IMR-90 (cell line): ENCODE data around the gene GNG2. TPM values are rescaled to one million over a fixed set of nuclear protein-coding genes. Genes with fewer than 3 reads are reported as not detected.

ENCODE experiments used
- ATAC-seq: fragments of 200-7000 bp; cut with Tn5 transposase; 2 replicates; pipeline ENCODE4 v1.9.1; 2020; ENCODE audit warnings: low read depth, mild to moderate bottlenecking, moderate library complexity
- BruUV-seq: library from RNA; stranded (reverse); fragments of 400-500 nt; replicated peaks from 2 replicates; lab custom pipeline; 2021; lab: Mats Ljungman, UMichigan
- CTCF ChIA-PET: fragments of 300-600 bp; formaldehyde crosslinking; extraction: SDS; loops from one replicate; lab custom pipeline; 2021; ENCODE audit warnings: antibody characterized with exemption; lab: Yijun Ruan, JAX
- POLR2A ChIA-PET: fragments of 300-600 bp; sonication (Branson Sonifier 250); formaldehyde crosslinking; loops from one replicate; lab custom pipeline; 2022; ENCODE audit warnings: antibody characterized with exemption; ENCODE audit not compliant: unreplicated experiment; lab: Charles Lee
- DNase-seq: peaks from one replicate; pipeline ENCODE4 v3.0.0; 2013
- H2AFZ ChIP-seq: replicated peaks from 2 replicates; pipeline ENCODE3; 2013; ENCODE audit warnings: low read length, mild to moderate bottlenecking; ENCODE audit not compliant: poor library complexity
- H2AK5ac ChIP-seq: 2 replicates; pipeline ENCODE4 v1.6.1; 2013; ENCODE audit warnings: low read depth, low read length, inconsistent platforms
- H2AK9ac ChIP-seq: replicated peaks from 2 replicates; pipeline ENCODE3; 2013; ENCODE audit warnings: mild to moderate bottlenecking, low read depth, low read length, moderate library complexity; ENCODE audit not compliant: poor library complexity
- H2BK120ac ChIP-seq: 2 replicates; pipeline ENCODE4 v1.6.1; 2013; ENCODE audit warnings: low read depth, low read length, inconsistent platforms
- H2BK15ac ChIP-seq: 3 replicates; pipeline ENCODE4 v1.6.1; 2013; ENCODE audit warnings: low read depth, low read length, inconsistent platforms
- H2BK20ac ChIP-seq: 2 replicates; pipeline ENCODE4 v1.6.1; 2013; ENCODE audit warnings: low read depth, mild to moderate bottlenecking, inconsistent platforms, low read length, moderate library complexity
- H2BK5ac ChIP-seq: 2 replicates; pipeline ENCODE4 v1.6.1; 2013; ENCODE audit warnings: mild to moderate bottlenecking, low read depth, low read length, inconsistent platforms; ENCODE audit not compliant: poor library complexity, severe bottlenecking
- H3K14ac ChIP-seq: replicated peaks from 2 replicates; pipeline ENCODE4 v1.6.1; 2013; ENCODE audit warnings: low read depth, low read length, inconsistent platforms
- H3K18ac ChIP-seq: 2 replicates; pipeline ENCODE4 v1.6.1; 2013; ENCODE audit warnings: low read depth, low read length, control low read depth
- H3K23ac ChIP-seq: 2 replicates; pipeline ENCODE4 v1.6.1; 2013; ENCODE audit warnings: low read depth, low read length, inconsistent platforms
- H3K27ac ChIP-seq: 2 replicates; pipeline ENCODE4 v1.5.1; 2013; ENCODE audit warnings: mild to moderate bottlenecking, control low read depth, low read length; ENCODE audit not compliant: insufficient read depth
- H3K27me3 ChIP-seq: 2 replicates; pipeline ENCODE4 v1.6.1; 2013; ENCODE audit warnings: low read length; ENCODE audit not compliant: control insufficient read depth, insufficient read depth
- H3K36me3 ChIP-seq: 2 replicates; pipeline ENCODE4 v1.6.1; 2013; ENCODE audit warnings: low read length, mixed read lengths; ENCODE audit not compliant: control insufficient read depth, insufficient read depth
- H3K4ac ChIP-seq: 2 replicates; pipeline ENCODE4 v1.6.1; 2013; ENCODE audit warnings: low read depth, low read length, inconsistent platforms
- H3K4me1 ChIP-seq: 2 replicates; pipeline ENCODE4 v1.6.1; 2013; ENCODE audit warnings: low read length, mixed read lengths; ENCODE audit not compliant: control insufficient read depth, insufficient read depth
- H3K4me2 ChIP-seq: 2 replicates; pipeline ENCODE4 v1.6.1; 2013; ENCODE audit warnings: low read depth, mild to moderate bottlenecking, control low read depth, low read length, moderate library complexity
- H3K4me3 ChIP-seq: 2 replicates; pipeline ENCODE4 v1.5.1; 2013; ENCODE audit warnings: low read depth, mild to moderate bottlenecking, control low read depth, low read length, moderate library complexity; ENCODE audit not compliant: insufficient read depth
- H3K56ac ChIP-seq: 2 replicates; pipeline ENCODE4 v1.6.1; 2013; ENCODE audit warnings: low read length, inconsistent platforms; ENCODE audit not compliant: insufficient read depth; ENCODE audit errors: extremely low read depth
- H3K79me1 ChIP-seq, 2 experiments: 2 replicates each; pipeline ENCODE4 v1.6.1; 2013; ENCODE audit warnings: low read length in 2 of 2, inconsistent platforms in 1 of 2, low read depth in 1 of 2
- H3K9ac ChIP-seq: 2 replicates; pipeline ENCODE4 v1.6.1; 2013; ENCODE audit warnings: low read depth, low read length, control low read depth
- H3K9me1 ChIP-seq: 2 replicates; pipeline ENCODE4 v1.6.1; 2013; ENCODE audit warnings: low read length, inconsistent platforms; ENCODE audit not compliant: insufficient read depth
- H3K9me3 ChIP-seq: 2 replicates; pipeline ENCODE4 v1.6.1; 2013; ENCODE audit warnings: low read length; ENCODE audit not compliant: control insufficient read depth, insufficient read depth
- H4K20me1 ChIP-seq: 2 replicates; pipeline ENCODE4 v1.6.1; 2013; ENCODE audit warnings: low read length, inconsistent platforms; ENCODE audit not compliant: insufficient read depth
- H4K5ac ChIP-seq: 2 replicates; pipeline ENCODE4 v1.6.1; 2013; ENCODE audit warnings: mild to moderate bottlenecking, low read depth, low read length, control low read depth
- H4K8ac ChIP-seq, 2 experiments: 2 replicates each; pipeline ENCODE4 v1.6.1; 2013; ENCODE audit warnings: low read depth in 2 of 2, low read length in 2 of 2, control low read depth in 1 of 2, inconsistent platforms in 1 of 2
- H4K91ac ChIP-seq: 2 replicates; pipeline ENCODE4 v1.6.1; 2013; ENCODE audit warnings: low read depth, low read length, inconsistent platforms; ENCODE audit not compliant: insufficient read depth
- BHLHE40 ChIP-seq: fragments of 150-350 bp; IDR thresholded peaks from 2 replicates; pipeline ENCODE4 v1.6.1; 2016; ENCODE audit warnings: mild to moderate bottlenecking, low read depth, low read length
- FOS ChIP-seq: fragments of 150-350 bp; IDR thresholded peaks from 2 replicates; pipeline ENCODE4 v1.6.1; 2016; ENCODE audit warnings: low read depth, low read length
- MXI1 ChIP-seq: IDR thresholded peaks from 2 replicates; pipeline ENCODE4 v1.6.1; 2012; ENCODE audit warnings: low read depth, mild to moderate bottlenecking, low read length, moderate library complexity, borderline replicate concordance
- NFE2L2 ChIP-seq: fragments of 150-350 bp; IDR thresholded peaks from 2 replicates; pipeline ENCODE4 v1.6.1; 2016; ENCODE audit warnings: low read depth, mild to moderate bottlenecking, low read length
- SMC3 ChIP-seq: fragments of 150-350 bp; IDR thresholded peaks from 2 replicates; pipeline ENCODE4 v1.6.1; 2016; ENCODE audit warnings: low read depth, mild to moderate bottlenecking, antibody characterized with exemption, low read length, moderate library complexity
- WGBS, 2 experiments: methylation state at CpG; one replicate each; pipeline versions ENCODE4 v1.1.5 to v1.1.7; 2013; ENCODE audit warnings: missing lambda C conversion rate in 2 of 2; ENCODE audit not compliant: insufficient read length in 1 of 2; ENCODE audit errors: extremely low coverage in 2 of 2; 5-methylcytosine and 5-hydroxymethylcytosine counted together
- dilution Hi-C: fragments of 300-500 bp; cut with HindIII; formaldehyde crosslinking; loops from one replicate; pipeline ENCODE4 v1.14.3; 2018; ENCODE audit warnings: low sequenced_read_pairs; ENCODE audit not compliant: unreplicated experiment
- in situ Hi-C: fragments of 300-500 bp; cut with MboI; formaldehyde crosslinking; loops from 3 replicates; pipeline ENCODE4 v1.14.3; 2019; ENCODE audit warnings: low sequenced_read_pairs, inconsistent platforms, mixed read lengths
- intact Hi-C: fragments of 100-400 bp; cut with micrococcal nuclease; formaldehyde crosslinking; loops from 2 replicates; pipeline ENCODE4 v1.10.0; 2022
- polyA plus RNA-seq, 3 experiments: library from polyadenylated mRNA; depleted of rRNA; stranded (reverse); fragments of >200 nt; gene quantifications; 2 replicates each; pipeline ENCODE4 v1.2.3, GENCODE V29; 2012; ENCODE audit warnings: low replicate concordance in 1 of 3
- total RNA-seq: library from RNA; depleted of rRNA; stranded (reverse); fragments of >200 nt; gene quantifications from 2 replicates; pipeline ENCODE4 v1.2.3, GENCODE V29; 2012
- TF ChIP-seq, protein P1 (sequence below): conservative IDR thresholded peaks from 2 replicates; pipeline ENCODE4 v1.5.1; 2012; ENCODE audit warnings: mild to moderate bottlenecking, low read depth, low read length, improper control_type of control experiment

GNG2 gene
- total and polyA plus RNA-seq, 2 of the 4 experiments (the other 2 are of a cell fraction), result 13.1 to 14.6 TPM

- TF ChIP-seq SMC3, result no peak
- TF ChIP-seq NFE2L2, result no peak
- no peak for TF ChIP-seq FOS
- TF ChIP-seq MXI1, result no peak
- TF ChIP-seq, protein P1, sequence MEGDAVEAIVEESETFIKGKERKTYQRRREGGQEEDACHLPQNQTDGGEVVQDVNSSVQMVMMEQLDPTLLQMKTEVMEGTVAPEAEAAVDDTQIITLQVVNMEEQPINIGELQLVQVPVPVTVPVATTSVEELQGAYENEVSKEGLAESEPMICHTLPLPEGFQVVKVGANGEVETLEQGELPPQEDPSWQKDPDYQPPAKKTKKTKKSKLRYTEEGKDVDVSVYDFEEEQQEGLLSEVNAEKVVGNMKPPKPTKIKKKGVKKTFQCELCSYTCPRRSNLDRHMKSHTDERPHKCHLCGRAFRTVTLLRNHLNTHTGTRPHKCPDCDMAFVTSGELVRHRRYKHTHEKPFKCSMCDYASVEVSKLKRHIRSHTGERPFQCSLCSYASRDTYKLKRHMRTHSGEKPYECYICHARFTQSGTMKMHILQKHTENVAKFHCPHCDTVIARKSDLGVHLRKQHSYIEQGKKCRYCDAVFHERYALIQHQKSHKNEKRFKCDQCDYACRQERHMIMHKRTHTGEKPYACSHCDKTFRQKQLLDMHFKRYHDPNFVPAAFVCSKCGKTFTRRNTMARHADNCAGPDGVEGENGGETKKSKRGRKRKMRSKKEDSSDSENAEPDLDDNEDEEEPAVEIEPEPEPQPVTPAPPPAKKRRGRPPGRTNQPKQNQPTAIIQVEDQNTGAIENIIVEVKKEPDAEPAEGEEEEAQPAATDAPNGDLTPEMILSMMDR, result no peak
- TF ChIP-seq BHLHE40, result no peak
- Histone ChIP-seq H4K20me1 (no peaks in the 10 kb centered on the region), H4K5ac (no peak overlapping the region), H3K18ac (no peak overlapping the region), H2BK120ac (no peak overlapping the region), H3K23ac (no peak overlapping the region), H3K4me1 (no peaks in the 10 kb centered on the region), H4K8ac (no peak overlapping the region), H3K79me1 (0 out of 4 replicates have a peak, but pooled peaks cover 2 to 3% of the 10 kb centered on the region in 2 experiments), H3K4ac (no peak overlapping the region), H3K27me3 (no peaks in the 10 kb centered on the region), H3K14ac (no peak overlapping the region), H3K9me3 (no peaks in the 10 kb centered on the region), H2BK20ac (no peak overlapping the region), H2BK5ac (no peak overlapping the region), H3K36me3 (no peaks in the 10 kb centered on the region), H3K4me2 (no peak overlapping the region), H4K91ac (no peak overlapping the region), H2AFZ (no peak overlapping the region), H3K9ac (no peak overlapping the region), H2AK9ac (no peak overlapping the region), H2BK15ac (no peak overlapping the region), H3K56ac (no peak overlapping the region), H3K9me1 (no peaks in the 10 kb centered on the region; the same call in 1 of the 2 replicates), H3K4me3 (no peak overlapping the region), H3K27ac (no peak overlapping the region), H2AK5ac (no peak overlapping the region)
- 56% methylated on average over 4 of the region's 10 CpGs; no CpG with 5 or more reads in 1 of the 2 experiments for WGBS, 2 experiments
- BruUV-seq, result no TSS peak
- intact Hi-C loops, result no loop called here
- ChIA-PET POLR2A (no interaction called here), CTCF (no interaction called here)
- dilution Hi-C loops, result no loop called here
- ATAC-seq (no peak), DNase-seq (peak; percentile 48)
- in situ Hi-C loops, result no loop called here
These were observed 79.4 kb downstream of the GNG2 start for GRCh38 chr14:51939755-51940301.
